Kidney (tissue), 14 donors: Measurements from ENCODE around the gene WDR64. TPM values are rescaled to one million over a fixed set of nuclear protein-coding genes. Genes with fewer than 3 reads are reported as not detected.

Experiments
- DNase-seq, 5 donors: peaks; one replicate each; pipeline ENCODE4 v3.0.0-alpha.2; 2013 to 2020
- FAIRE-seq: peaks from 2 replicates; lab custom pipeline; 2012; peaks lifted over from hg19 to GRCh38; lab: Jason Lieb, UNC
- H3K27ac ChIP-seq, 2 donors: one replicate each; pipeline ENCODE4 v1.7.0; 2013; ENCODE audit warnings: low read depth in 2 of 2, low read length in 2 of 2, inconsistent platforms in 1 of 2
- H3K27me3 ChIP-seq: one replicate; pipeline ENCODE4 v1.7.1; 2013; ENCODE audit warnings: low read length, inconsistent platforms; ENCODE audit not compliant: control insufficient read depth, insufficient read depth
- H3K36me3 ChIP-seq, 3 donors: one replicate each; pipeline versions ENCODE4 v1.7.0 to v1.7.1; 2013; ENCODE audit warnings: low read length in 3 of 3, control low read depth in 1 of 3, inconsistent platforms in 1 of 3; ENCODE audit not compliant: insufficient read depth in 3 of 3, control insufficient read depth in 2 of 3
- H3K4me1 ChIP-seq, 3 donors: one replicate each; pipeline versions ENCODE4 v1.7.0 to v1.7.1; 2013; ENCODE audit warnings: low read length in 3 of 3, inconsistent platforms in 1 of 3, low read depth in 1 of 3; ENCODE audit not compliant: control insufficient read depth in 2 of 3, insufficient read depth in 2 of 3
- H3K4me3 ChIP-seq, 3 donors: one replicate each; pipeline versions ENCODE4 v1.7.0 to v1.8.1; 2013; ENCODE audit warnings: low read length in 3 of 3, control low read depth in 1 of 3, inconsistent platforms in 1 of 3
- H3K9ac ChIP-seq, 3 donors: one replicate each; pipeline versions ENCODE4 v1.7.0 to v1.7.1; 2013; ENCODE audit warnings: low read length in 3 of 3, control low read depth in 1 of 3, inconsistent platforms in 1 of 3
- H3K9me3 ChIP-seq, 3 donors: one replicate each; pipeline versions ENCODE4 v1.7.0 to v1.7.1; 2013; ENCODE audit warnings: low read length in 3 of 3, control low read depth in 1 of 3, inconsistent platforms in 1 of 3; ENCODE audit not compliant: control insufficient read depth in 2 of 3, insufficient read depth in 1 of 3
- intact Hi-C: fragments of 100-400 bp; cut with DNase I; formaldehyde crosslinking; loops from one replicate; pipeline ENCODE4 v1.11.1; 2022
- polyA plus RNA-seq: library from polyadenylated mRNA; stranded (reverse); fragments of 350-450 nt; fragmentation: Illumina TruSeq; extraction: RNeasy Lipid Tissue Mini Kit (QIAGEN cat#74804); gene quantifications from one replicate; pipeline ENCODE4 v1.2.3, GENCODE V29; 2014; ENCODE audit warnings: low read depth, low replicate concordance; ENCODE audit not compliant: insufficient read depth
- total RNA-seq: library from RNA; stranded (reverse); fragmentation: NEBNext Ultra II Directional; extraction: Animal tissue kit (Norgen Biotek cat#: 25700); gene quantifications from one replicate; pipeline ENCODE4 v1.2.1, GENCODE V29; 2021
- TF ChIP-seq, protein P1 (sequence below): IDR thresholded peaks from 3 replicates; pipeline ENCODE4 v1.5.1; 2012; ENCODE audit warnings: mild to moderate bottlenecking, moderate library complexity, borderline replicate concordance; ENCODE audit not compliant: insufficient read depth; ENCODE audit errors: extremely low read depth
- donor health status: control.
- donor health status: control.
- donor health status: control.
- donor health status: control.
- donor health status: control.
- donor health status: DM: yes; HTN: yes; CAD: no.
- donor health status: Normal renal cell carcinoma (clear cell type).

Gene WDR64
- total and polyA plus RNA-seq, 2 donors from 2014 or later = not detected

DNA sequence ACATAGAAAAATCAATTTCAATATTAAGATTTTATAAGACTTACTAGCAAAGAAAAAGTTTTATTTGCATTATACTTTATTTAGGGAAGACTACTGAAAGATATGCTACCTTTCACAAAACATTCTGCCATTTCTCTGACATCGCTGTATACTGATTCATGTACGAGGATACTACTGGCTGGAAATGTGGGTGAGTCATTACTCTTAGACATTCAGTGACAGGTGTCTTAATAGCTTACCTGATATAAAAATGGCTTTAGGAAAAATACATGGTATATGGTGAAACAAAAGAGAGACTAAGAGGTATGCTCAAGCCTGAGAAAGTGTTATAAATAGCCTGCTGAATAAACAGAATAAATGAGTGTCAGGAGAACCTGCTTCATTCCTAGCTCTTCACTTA is 122.9 kb downstream of the WDR64 start:
- no peak for FAIRE-seq
- Histone ChIP-seq H3K4me1 (no peaks in the 10 kb centered on the region), H3K9ac (no peak overlapping the region), H3K4me3 (no peak overlapping the region), H3K27me3 (no peaks in the 10 kb centered on the region), H3K27ac (no peak overlapping the region), H3K36me3 (no peaks in the 10 kb centered on the region), H3K9me3 (no peaks in the 10 kb centered on the region)
- TF ChIP-seq, protein P1, sequence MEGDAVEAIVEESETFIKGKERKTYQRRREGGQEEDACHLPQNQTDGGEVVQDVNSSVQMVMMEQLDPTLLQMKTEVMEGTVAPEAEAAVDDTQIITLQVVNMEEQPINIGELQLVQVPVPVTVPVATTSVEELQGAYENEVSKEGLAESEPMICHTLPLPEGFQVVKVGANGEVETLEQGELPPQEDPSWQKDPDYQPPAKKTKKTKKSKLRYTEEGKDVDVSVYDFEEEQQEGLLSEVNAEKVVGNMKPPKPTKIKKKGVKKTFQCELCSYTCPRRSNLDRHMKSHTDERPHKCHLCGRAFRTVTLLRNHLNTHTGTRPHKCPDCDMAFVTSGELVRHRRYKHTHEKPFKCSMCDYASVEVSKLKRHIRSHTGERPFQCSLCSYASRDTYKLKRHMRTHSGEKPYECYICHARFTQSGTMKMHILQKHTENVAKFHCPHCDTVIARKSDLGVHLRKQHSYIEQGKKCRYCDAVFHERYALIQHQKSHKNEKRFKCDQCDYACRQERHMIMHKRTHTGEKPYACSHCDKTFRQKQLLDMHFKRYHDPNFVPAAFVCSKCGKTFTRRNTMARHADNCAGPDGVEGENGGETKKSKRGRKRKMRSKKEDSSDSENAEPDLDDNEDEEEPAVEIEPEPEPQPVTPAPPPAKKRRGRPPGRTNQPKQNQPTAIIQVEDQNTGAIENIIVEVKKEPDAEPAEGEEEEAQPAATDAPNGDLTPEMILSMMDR = no peak
- intact Hi-C loops = no loop called here
- no peak for DNase-seq

DNA sequence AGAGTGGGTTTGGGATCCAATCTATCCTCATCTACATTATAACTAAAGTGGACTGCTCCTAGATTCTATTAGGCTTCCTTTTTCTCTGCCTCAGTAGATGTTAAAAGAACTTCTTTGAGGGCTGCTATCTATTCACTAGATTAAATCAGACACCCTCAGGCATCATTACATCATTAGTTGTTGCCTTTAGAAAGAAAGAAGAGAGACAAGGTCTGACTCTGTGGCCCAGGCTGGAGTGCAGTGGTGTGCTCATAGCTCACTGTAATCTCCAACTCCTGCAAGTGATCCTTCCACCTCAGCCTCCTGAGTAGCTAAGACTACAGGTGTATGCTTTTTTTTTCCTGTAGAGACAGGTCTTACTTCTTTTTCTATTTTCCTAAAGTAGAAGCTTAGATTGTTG is 124.8 kb downstream of the WDR64 start:
- no peaks in the 10 kb centered on the region for H3K9me3 ChIP-seq
- no peak overlapping the region for H3K9ac ChIP-seq
- TF ChIP-seq, protein P1 = no peak
- intact Hi-C loops = no loop called here
- FAIRE-seq (no peak), DNase-seq (no peak)
- H3K27me3 ChIP-seq = no peaks in the 10 kb centered on the region
- H3K4me1 ChIP-seq = no peaks in the 10 kb centered on the region
- H3K36me3 ChIP-seq = no peaks in the 10 kb centered on the region
- no peak overlapping the region for H3K4me3 ChIP-seq
- H3K27ac ChIP-seq = no peak overlapping the region

DNA sequence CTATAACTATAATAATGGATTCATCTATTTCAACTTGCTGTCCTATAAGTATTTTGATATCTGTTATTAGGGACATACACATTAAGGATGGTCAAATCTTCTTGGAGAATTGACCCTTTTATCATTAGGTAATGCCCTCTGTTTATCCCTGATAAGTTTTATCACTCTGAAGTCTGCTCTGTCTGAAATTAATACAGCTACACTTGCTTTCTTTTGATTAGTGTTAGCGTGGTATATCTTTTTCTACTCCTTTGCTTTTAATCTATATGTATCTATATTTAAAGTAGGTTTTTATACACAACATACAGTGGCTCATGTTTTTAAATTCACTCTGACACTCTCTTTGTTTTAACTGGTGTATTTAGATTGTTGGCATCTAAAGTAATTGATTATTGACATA is 126.0 kb downstream of the WDR64 start:
- no peaks in the 10 kb centered on the region for H3K9me3 ChIP-seq
- TF ChIP-seq, protein P1 = no peak
- no peak for FAIRE-seq
- intact Hi-C loops = no loop called here
- no peak for DNase-seq
- H3K4me1 ChIP-seq = no peaks in the 10 kb centered on the region
- H3K27me3 ChIP-seq = no peaks in the 10 kb centered on the region
- no peak overlapping the region for H3K9ac ChIP-seq
- no peak overlapping the region for H3K27ac ChIP-seq
- H3K36me3 ChIP-seq = no peaks in the 10 kb centered on the region
- no peak overlapping the region for H3K4me3 ChIP-seq

DNA sequence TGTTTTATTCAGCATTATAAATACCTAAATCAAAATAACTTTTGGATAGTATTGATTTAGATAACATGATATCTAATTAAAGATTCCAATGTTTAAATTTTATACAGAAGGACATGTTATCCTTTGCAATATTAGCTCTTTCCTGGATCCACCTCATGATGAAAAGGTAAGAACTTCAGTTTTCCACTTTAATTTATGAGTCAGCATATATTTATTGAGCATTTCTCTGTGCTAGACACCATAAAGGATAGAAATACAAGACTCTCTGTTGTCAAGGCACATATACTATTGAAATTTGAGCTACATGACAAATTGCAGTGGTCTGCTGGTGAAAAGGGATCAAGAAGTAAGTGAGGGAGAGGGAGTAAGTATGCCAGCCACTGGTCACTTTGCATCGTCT is 127.8 kb downstream of the WDR64 start:
- no peaks in the 10 kb centered on the region for H3K4me1 ChIP-seq
- H3K9ac ChIP-seq = no peak overlapping the region
- H3K27ac ChIP-seq = no peak overlapping the region
- TF ChIP-seq, protein P1 = no peak
- no peaks in the 10 kb centered on the region for H3K9me3 ChIP-seq
- no peak overlapping the region for H3K4me3 ChIP-seq
- H3K27me3 ChIP-seq = no peaks in the 10 kb centered on the region
- H3K36me3 ChIP-seq = no peaks in the 10 kb centered on the region
- intact Hi-C loops = no loop called here
- FAIRE-seq = no peak
- peak in 1 of 5 donors; percentile 13 for DNase-seq
